Measurements from ENCODE around the gene PRDM16.

PRDM16 gene

DNA sequence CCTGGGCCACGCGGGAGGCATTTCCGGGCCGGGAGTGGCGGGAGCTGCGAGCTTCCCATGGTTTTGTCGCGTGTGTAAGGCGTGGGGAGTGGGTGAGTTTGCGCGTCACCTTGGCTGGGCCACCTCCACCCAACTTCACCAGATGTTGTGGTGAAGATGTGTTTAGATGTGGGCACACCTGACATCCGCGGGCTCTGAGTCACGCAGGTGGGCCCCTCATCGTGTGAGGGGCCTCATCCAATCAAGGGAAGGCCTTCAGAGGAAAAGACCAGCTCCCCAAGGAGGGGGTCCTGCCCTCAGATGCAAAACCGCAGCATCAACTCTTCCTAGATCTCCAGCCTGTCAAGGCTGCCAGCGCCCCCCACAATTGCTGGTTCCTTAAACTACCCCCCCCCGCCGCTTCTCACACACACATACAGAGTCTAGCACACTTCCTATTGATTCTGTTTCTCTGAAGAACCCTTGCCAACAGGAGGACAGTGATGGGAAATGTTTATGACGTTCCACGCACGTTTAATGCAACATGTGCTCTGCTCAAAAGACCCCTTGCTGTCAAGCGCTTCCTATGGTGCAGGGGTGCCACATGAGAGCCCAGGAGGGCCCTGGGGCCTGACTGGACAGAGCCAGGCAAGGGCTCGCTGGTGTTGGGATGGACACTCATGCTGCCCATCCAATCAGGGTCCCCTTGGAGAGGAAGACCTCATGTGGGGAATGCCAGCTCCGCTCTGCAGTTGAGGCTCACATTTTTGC is 35.8 kb upstream of the PRDM16 start:
- DNase-seq: no peak

- no peak for DNase-seq
Measured at GRCh38 chr1:3033790-3034090, 35.3 kb upstream of the PRDM16 start.

DNA sequence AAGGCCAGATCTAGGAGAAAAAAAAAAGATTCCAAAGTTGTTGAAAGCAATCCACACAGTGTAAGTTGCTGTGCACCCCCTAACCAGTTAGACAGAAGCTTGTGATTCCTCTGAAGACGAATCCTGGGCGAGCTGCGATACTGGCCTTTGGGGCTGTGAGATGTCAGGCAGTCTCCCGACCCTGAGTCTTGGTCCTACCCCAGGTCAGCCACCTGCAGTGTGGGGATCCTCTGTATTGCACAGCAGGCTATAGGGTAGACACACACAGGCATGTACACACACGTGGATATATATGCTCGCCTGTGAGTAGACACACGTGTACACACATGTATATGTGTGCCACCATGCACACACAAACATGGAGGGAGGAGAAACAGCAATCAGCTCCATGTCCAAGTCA is 34.8 kb upstream of the PRDM16 start:
- no peak for DNase-seq

DNA sequence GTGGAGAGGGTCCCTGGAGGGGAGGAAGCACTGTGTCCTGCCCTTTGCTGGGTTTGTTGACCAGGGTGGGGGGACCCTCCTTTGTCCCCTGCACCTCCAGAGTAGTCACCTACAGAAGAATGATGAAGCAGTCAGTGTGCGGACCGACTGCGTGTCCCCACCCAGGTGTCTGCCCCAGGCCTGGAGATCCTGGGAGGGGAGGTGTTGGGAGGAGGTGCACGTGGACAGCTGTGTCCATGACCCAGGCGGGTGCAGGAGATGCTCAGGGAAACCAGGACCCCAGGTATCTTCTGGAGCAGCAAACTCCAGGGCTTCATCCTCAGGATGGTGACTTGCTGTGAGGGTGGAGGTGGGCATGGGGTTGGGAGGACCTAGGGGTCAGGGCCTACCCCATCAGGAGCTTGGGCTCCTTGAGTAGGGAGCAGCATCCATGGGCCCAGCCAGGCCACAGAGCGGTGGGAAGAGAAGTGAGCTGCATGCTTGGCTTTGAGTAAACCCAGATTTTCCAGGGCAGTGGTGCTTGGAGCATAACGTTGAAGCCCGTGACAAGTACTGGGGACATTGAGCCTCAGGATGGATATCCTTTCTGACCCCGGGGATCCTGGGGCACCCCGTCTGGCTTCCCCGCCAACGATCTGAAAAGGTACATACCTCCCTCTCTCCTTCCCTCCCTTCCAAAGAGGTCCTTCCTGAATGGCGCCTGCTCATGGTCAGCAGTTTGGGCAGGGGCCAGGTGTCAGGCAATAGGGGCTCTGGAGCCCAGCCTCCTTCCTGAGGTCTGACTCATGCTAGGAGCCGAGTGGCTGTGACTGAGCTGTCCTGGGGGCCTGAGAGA is 34.1 kb upstream of the PRDM16 start:
- no peak for DNase-seq

- no peak for DNase-seq
Measured at GRCh38 chr1:3035563-3036446, 33.2 kb upstream of the PRDM16 start.

GRCh38 chr1:3036447-3037280 is 32.3 kb upstream of the PRDM16 start:
- no peak for DNase-seq

- DNase-seq: no peak
Measured at GRCh38 chr1:3037281-3038040, 31.5 kb upstream of the PRDM16 start.

- DNase-seq: no peak
Measured at GRCh38 chr1:3038113-3038551, 30.9 kb upstream of the PRDM16 start.

DNA sequence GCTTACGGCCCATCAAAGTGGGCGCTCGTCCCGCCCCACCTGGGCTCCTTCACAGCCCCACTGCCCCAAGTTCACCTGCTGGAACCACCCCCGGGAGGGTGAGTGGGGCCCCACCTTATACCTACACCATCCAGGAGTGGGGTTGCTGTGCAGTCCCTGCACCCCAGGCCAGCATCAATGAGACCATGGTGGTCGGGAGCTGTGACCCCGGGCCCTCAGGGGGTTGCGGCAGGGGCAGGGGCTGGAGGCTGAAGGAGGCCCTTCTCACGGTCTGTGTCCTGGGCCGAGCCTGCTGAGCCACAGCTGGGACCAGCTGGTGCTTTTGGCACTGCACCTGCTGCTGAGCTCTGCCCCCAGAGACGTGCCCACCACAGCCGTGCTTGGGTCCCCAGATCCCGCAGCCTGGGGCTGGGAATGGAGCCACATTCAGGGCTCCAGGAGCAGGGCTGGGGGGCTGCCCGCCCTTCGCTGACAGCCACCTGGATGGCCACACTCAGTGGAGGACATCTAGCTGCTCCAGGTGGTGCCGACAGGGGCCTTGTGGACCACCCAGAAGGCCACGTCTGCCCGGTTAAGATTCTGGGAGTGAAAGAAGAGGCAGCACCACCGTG is 30.3 kb upstream of the PRDM16 start:
- DNase-seq: no peak

DNA sequence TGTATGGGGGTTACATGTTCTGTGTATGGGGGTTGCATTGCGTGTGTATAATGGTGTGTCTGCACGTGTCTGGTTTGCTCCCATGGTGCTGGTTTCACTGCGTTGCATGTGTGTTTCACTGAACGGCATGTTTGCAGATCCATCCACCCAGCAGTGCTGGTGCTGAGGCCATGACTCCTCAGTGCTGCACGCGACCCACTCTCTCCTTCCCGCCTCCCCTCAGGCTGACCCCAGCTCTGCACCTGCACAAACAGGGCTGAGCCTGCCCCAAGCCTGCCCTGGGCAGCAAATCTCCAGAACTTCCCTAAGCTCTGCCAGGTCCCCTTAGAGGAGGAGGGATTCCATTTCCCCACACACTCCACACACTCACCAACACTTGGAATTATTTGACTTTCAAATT is 29.0 kb upstream of the PRDM16 start:
- DNase-seq: no peak

DNA sequence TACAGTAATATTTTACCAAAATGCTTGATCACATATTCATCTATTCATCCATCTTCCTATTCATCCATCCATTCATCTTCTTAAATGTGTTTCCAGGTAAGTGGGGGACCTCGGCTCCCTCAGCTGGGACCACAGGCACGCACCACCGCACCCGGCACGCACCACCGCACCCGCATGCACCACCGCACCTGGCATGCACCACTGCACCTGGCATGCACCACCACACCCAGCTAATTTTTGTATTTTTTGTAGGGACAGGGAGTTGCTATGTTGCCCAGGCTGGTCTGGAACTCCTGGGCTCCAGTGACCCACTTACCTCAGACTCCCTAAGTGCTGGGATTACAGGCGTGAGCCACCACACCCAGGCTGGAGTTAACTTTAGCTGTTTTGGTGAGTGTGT is 26.5 kb upstream of the PRDM16 start:
- no peak for DNase-seq

GRCh38 chr1:3049164-3049563 is 19.8 kb upstream of the PRDM16 start:
- DNase-seq: no peak

GRCh38 chr1:3049905-3050304 is 19.1 kb upstream of the PRDM16 start:
- no peak for DNase-seq

DNA sequence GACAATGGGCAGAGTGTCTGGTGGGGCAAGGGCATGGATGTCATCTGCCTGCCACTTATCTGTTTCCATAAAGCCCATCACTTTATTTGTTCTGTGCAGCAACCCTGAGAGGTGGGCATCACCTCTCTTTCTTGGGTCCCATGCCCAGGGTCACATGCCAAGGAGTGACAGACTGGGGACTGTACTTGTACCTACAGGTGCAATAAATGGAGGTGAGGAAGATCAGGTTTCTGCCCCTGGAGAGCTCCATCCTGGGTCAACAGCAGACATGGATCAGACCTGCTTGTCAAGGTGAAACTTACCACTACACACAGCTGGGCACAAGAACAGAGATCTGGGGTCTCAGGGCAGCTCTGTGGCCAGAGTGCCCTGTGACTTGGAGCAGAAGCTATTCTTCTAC is 18.4 kb upstream of the PRDM16 start:
- no peak for DNase-seq

GRCh38 chr1:3051270-3052268 is 17.4 kb upstream of the PRDM16 start:
- DNase-seq: no peak

DNA sequence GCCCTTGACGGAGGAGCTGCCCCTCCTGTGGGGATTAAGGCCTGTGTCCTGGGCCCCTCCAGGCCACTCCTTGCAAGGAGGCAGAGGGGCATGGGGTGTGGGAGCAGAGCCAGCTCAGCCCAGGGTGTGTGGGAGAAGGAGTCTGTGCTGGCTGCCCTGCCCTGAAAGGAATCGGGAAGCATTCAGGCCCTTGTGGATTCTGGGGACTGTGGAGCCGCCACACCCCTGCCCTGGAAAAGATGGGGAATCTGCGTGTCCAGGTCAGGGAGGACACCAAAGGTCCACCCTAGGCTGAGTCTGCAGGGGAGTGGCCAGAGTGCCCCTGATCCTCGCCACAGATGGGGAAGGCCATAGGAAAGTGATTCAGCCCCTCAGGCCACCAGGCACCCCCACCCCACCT is 16.5 kb upstream of the PRDM16 start:
- no peak for DNase-seq

DNA sequence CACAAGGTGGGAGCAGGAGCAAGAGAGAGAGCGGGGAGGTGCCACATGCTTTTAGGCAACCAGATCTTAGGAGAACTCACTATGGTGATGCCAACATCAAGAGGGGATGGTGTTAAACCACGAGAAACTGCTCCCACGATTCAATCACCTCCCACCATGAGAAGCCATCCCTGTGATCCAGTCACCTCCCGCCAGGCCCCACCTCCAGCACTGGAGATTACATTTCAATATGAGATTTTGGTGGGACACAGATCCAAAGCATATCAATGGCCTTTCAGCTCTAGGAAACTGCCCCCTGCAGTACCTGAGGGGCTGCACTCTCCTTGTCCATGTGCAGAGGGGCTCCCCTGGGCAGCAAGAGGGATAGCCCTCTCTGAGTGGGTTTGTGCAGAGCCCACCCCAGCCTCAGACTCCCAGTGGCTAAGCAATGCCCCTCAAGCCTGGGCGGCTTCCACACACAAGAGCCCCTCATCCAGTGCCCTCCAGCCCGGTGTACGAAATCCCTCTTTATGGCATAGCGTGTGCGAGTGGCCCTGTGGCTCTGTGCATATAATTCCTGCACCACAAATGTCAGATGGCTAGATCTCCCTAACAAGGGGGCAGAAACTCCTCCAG is 15.5 kb upstream of the PRDM16 start:
- no peak for DNase-seq

DNA sequence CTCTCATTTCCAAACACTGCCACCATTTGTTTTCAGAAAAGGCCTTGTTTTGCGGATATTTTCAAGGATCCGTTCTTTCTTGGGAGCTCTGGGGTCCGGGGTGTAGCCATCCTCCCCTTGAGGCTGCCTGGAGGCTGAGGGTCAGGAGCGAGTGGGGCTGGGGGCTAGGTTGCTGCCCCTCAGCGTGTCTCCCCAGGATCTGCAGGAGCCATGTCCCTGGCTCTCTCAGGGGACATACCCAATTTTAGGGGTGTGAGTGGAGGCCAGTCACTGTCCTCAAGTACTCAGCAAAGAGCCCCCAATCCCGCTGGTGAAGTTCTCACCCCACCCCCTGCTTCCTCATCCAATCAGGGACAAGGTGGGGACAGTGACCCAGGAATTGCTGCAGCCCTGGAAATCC is 15.0 kb upstream of the PRDM16 start:
- no peak for DNase-seq

DNA sequence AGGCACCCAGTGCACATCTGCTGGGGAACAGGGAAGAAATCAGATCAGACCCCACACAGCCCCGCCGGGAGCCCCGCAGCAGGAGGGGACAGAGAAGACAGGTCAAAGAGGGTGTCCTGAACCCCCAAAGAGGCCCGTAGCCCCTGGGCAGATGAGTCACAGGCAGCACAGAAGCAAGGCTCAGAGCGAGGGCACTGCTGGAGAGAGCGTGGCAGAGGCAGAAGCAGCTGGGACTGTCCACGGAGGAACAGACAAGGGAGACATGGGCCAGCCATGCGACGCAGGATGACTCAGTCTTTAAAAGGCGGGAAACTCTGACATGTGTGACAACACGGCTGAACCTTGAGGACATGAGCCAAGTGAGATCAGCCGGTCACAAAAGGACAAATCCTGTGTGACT is 14.5 kb upstream of the PRDM16 start:
- no peak for DNase-seq

- DNase-seq: no peak
Measured at GRCh38 chr1:3055051-3055450, 14.0 kb upstream of the PRDM16 start.
